Measurements from ENCODE around the gene IL21R. TPM values are rescaled to one million over a fixed set of nuclear protein-coding genes. Genes with fewer than 3 reads are reported as not detected.

Gene IL21R
- total RNA-seq, 1 donor, result 10.1 TPM

- H4K20me1 ChIP-seq (ENCODE audit: insufficient read depth, low read length), result no peaks in the 10 kb centered on the region
- H3K27ac ChIP-seq (ENCODE audit: low read depth, low read length), result no peak overlapping the region
Observed at GRCh38 chr16:27399969-27400368, 2.0 kb upstream of the IL21R start.

GRCh38 chr16:27400751-27401620 lies 988 bp upstream of the IL21R start:
- peak overlapping the region; percentile 50 for H3K4me3 ChIP-seq (ENCODE audit: insufficient read depth, low read length)
- no peaks in the 10 kb centered on the region for H3K36me3 ChIP-seq (ENCODE audit: insufficient read depth, low read length)
- peak overlapping the region; percentile 80 for H2AFZ ChIP-seq (ENCODE audit: low read length)
- peaks cover 27% of the 10 kb centered on the region for H3K4me1 ChIP-seq (ENCODE audit: insufficient read depth, low read length)
- peak overlapping the region; percentile 43 for H3K27ac ChIP-seq (ENCODE audit: low read depth, low read length)
- peak overlapping the region; percentile 80 for H3K4me2 ChIP-seq (ENCODE audit: insufficient read depth, low read length)
- no peaks in the 10 kb centered on the region for H3K27me3 ChIP-seq (ENCODE audit: insufficient read depth, low read length)
- DNase-seq (ENCODE audit: insufficient read length, low spot score, missing footprints), result peak; percentile 87
- no peak for TF ChIP-seq CTCF (IDR thresholded peaks at IDR 0.05; ENCODE audit: extremely low read depth, low read depth, low read length)
- H4K20me1 ChIP-seq (ENCODE audit: insufficient read depth, low read length), result no peaks in the 10 kb centered on the region
- H3K9me3 ChIP-seq (ENCODE audit: low read depth, low read length), result no peaks in the 10 kb centered on the region
- no peaks in the 10 kb centered on the region for H3K79me2 ChIP-seq (ENCODE audit: insufficient read depth, low read length)

More at GRCh38 chr16:27399969-27400368, 2.0 kb upstream of the IL21R start:
- Histone ChIP-seq H3K4me3 (ENCODE audit: insufficient read depth, low read length) (no peak overlapping the region), H2AFZ (ENCODE audit: low read length) (no peak overlapping the region), H3K79me2 (ENCODE audit: insufficient read depth, low read length) (no peaks in the 10 kb centered on the region), H3K4me2 (ENCODE audit: insufficient read depth, low read length) (peak overlapping the region; percentile 80), H3K9me3 (ENCODE audit: low read depth, low read length) (no peaks in the 10 kb centered on the region), H3K4me1 (ENCODE audit: insufficient read depth, low read length) (peaks cover 25% of the 10 kb centered on the region), H3K36me3 (ENCODE audit: insufficient read depth, low read length) (no peaks in the 10 kb centered on the region), H3K27me3 (ENCODE audit: insufficient read depth, low read length) (no peaks in the 10 kb centered on the region)
- DNase-seq (ENCODE audit: insufficient read length, low spot score, missing footprints), result no peak
- TF ChIP-seq CTCF (IDR thresholded peaks at IDR 0.05; ENCODE audit: extremely low read depth, low read depth, low read length), result no peak

GRCh38 chr16:27402569-27402963 lies 592 bp downstream of the IL21R start:
- Histone ChIP-seq H4K20me1 (ENCODE audit: insufficient read depth, low read length) (no peaks in the 10 kb centered on the region), H2AFZ (ENCODE audit: low read length) (peak overlapping the region; percentile 72), H3K27ac (ENCODE audit: low read depth, low read length) (no peak overlapping the region), H3K4me2 (ENCODE audit: insufficient read depth, low read length) (peak overlapping the region; percentile 60), H3K27me3 (ENCODE audit: insufficient read depth, low read length) (no peaks in the 10 kb centered on the region), H3K4me3 (ENCODE audit: insufficient read depth, low read length) (peak overlapping the region; percentile 39), H3K79me2 (ENCODE audit: insufficient read depth, low read length) (no peaks in the 10 kb centered on the region), H3K4me1 (ENCODE audit: insufficient read depth, low read length) (peaks cover 29% of the 10 kb centered on the region), H3K9me3 (ENCODE audit: low read depth, low read length) (no peaks in the 10 kb centered on the region), H3K36me3 (ENCODE audit: insufficient read depth, low read length) (no peaks in the 10 kb centered on the region)
- no peak for TF ChIP-seq CTCF (IDR thresholded peaks at IDR 0.05; ENCODE audit: extremely low read depth, low read depth, low read length)
- no peak for DNase-seq (ENCODE audit: insufficient read length, low spot score, missing footprints)

- H3K27ac ChIP-seq (ENCODE audit: low read depth, low read length), result no peak overlapping the region
- H3K36me3 ChIP-seq (ENCODE audit: insufficient read depth, low read length), result no peaks in the 10 kb centered on the region
- H3K9me3 ChIP-seq (ENCODE audit: low read depth, low read length), result no peaks in the 10 kb centered on the region
- peaks cover 34% of the 10 kb centered on the region for H3K4me1 ChIP-seq (ENCODE audit: insufficient read depth, low read length)
- DNase-seq (ENCODE audit: insufficient read length, low spot score, missing footprints), result no peak
- H3K79me2 ChIP-seq (ENCODE audit: insufficient read depth, low read length), result no peaks in the 10 kb centered on the region
- no peak overlapping the region for H3K4me3 ChIP-seq (ENCODE audit: insufficient read depth, low read length)
- no peaks in the 10 kb centered on the region for H4K20me1 ChIP-seq (ENCODE audit: insufficient read depth, low read length)
- peak overlapping the region; percentile 60 for H3K4me2 ChIP-seq (ENCODE audit: insufficient read depth, low read length)
- H3K27me3 ChIP-seq (ENCODE audit: insufficient read depth, low read length), result no peaks in the 10 kb centered on the region
- H2AFZ ChIP-seq (ENCODE audit: low read length), result no peak overlapping the region
- no peak for TF ChIP-seq CTCF (IDR thresholded peaks at IDR 0.05; ENCODE audit: extremely low read depth, low read depth, low read length)
Observed at GRCh38 chr16:27402964-27403600, 1.1 kb downstream of the IL21R start.
